HepG2 (cell line): ENCODE data around the gene TLE5. TPM values are rescaled to one million over a fixed set of nuclear protein-coding genes. Genes with fewer than 3 reads are reported as not detected.

Source experiments
- ATAC-seq: fragments of 200-7000 bp; cut with Tn5 transposase; 3 replicates; pipeline ENCODE4 v1.9.1; 2020; ENCODE audit warnings: mild to moderate bottlenecking, moderate library complexity
- BruUV-seq: library from RNA; stranded (reverse); fragments of 400-500 nt; replicated peaks from 2 replicates; lab custom pipeline; 2021; lab: Mats Ljungman, UMichigan
- CTCF ChIA-PET: fragments of 300-600 bp; formaldehyde crosslinking; extraction: SDS; loops from one replicate; lab custom pipeline; 2021; ENCODE audit warnings: low total read pairs, inconsistent platforms, low intra/inter-chr PET ratio; lab: Yijun Ruan, JAX
- POLR2A ChIA-PET: fragments of 350-600 bp; sonication (Branson Sonifier 250); formaldehyde crosslinking; loops from one replicate; lab custom pipeline; 2020; ENCODE audit warnings: antibody characterized with exemption, inconsistent platforms; lab: Yijun Ruan, JAX
- DNase-seq: peaks from one replicate; pipeline ENCODE4 v3.0.0-alpha.2; 2015; ENCODE audit warnings: low spot score
- FAIRE-seq: peaks from 3 replicates; lab custom pipeline; 2011; peaks lifted over from hg19 to GRCh38; lab: Jason Lieb, UNC
- H2AFZ ChIP-seq: one replicate; pipeline ENCODE4 v1.6.1; 2011; ENCODE audit warnings: low read length, inconsistent platforms
- H3K27ac ChIP-seq: fragments of 300-600 bp; 3 replicates; pipeline ENCODE4 v1.8.0; 2011; ENCODE audit warnings: mixed run types, mild to moderate bottlenecking, mixed read lengths, low read length, inconsistent platforms; ENCODE audit not compliant: insufficient read depth; ENCODE audit errors: extremely low read length
- H3K27me3 ChIP-seq, 2 experiments: fragments of 200-600 bp in 1 of 2; 2 replicates in 1 of 2; 3 replicates in 1 of 2; pipeline versions ENCODE4 v1.6.0 to v1.8.0; 2011; ENCODE audit warnings: low read length in 2 of 2, mild to moderate bottlenecking in 2 of 2, moderate library complexity in 2 of 2, inconsistent platforms in 1 of 2; ENCODE audit not compliant: insufficient read depth in 2 of 2, control insufficient read depth in 1 of 2
- H3K36me3 ChIP-seq, 2 experiments: fragments of 200-600 bp in 1 of 2; replicated peaks in 1 of 2; 2 replicates in 1 of 2; 3 replicates in 1 of 2; pipeline versions ENCODE4 v1.5.1 to v1.8.0; 2011; ENCODE audit warnings: low read length in 2 of 2, inconsistent platforms in 1 of 2; ENCODE audit not compliant: insufficient read depth in 2 of 2, control insufficient read depth in 1 of 2
- H3K4me1 ChIP-seq: 2 replicates; pipeline ENCODE4 v1.5.1; 2012; ENCODE audit warnings: low read length, inconsistent platforms; ENCODE audit not compliant: insufficient read depth
- H3K4me2 ChIP-seq: 2 replicates; pipeline ENCODE4 v1.6.0; 2011; ENCODE audit warnings: low read depth, low read length, inconsistent platforms
- H3K4me3 ChIP-seq, 3 experiments: fragments of 200-600 bp in 1 of 3; sonication (generic), shearing (Covaris generic) in 1 of 3; replicated peaks in 1 of 3; 2 replicates each; pipeline ENCODE4 v1.5.1; 2011 to 2016; ENCODE audit warnings: low read length in 3 of 3, inconsistent platforms in 2 of 3, low read depth in 2 of 3, mild to moderate bottlenecking in 2 of 3, control low read depth in 1 of 3, mixed read lengths in 1 of 3; ENCODE audit not compliant: insufficient read depth in 1 of 3
- H3K79me2 ChIP-seq: one replicate; pipeline ENCODE4 v1.6.1; 2011; ENCODE audit warnings: low read length, inconsistent platforms; ENCODE audit not compliant: insufficient read depth
- H3K9ac ChIP-seq: 2 replicates; pipeline ENCODE4 v1.6.0; 2011; ENCODE audit warnings: mild to moderate bottlenecking, low read depth, low read length, inconsistent platforms; ENCODE audit not compliant: insufficient read depth
- H3K9me3 ChIP-seq: 2 replicates; pipeline ENCODE4 v1.5.1; 2012; ENCODE audit warnings: mild to moderate bottlenecking, low read length
- H4K20me1 ChIP-seq: 2 replicates; pipeline ENCODE4 v1.6.0; 2011; ENCODE audit warnings: inconsistent platforms, mild to moderate bottlenecking, low read length, moderate library complexity; ENCODE audit not compliant: insufficient read depth
- ATF4 ChIP-seq, 2 experiments: fragments of 450-650 bp in 1 of 2; sonication (generic) in 1 of 2; formaldehyde crosslinking; IDR thresholded peaks; 2 replicates each; pipeline versions ENCODE4 v1.5.0 to v1.8.0; 2020 to 2022; ENCODE audit warnings: mild to moderate bottlenecking in 1 of 2, missing genetic modification reagents in 1 of 2
- DZIP1 ChIP-seq: sonication (generic); formaldehyde crosslinking; IDR thresholded peaks from 2 replicates; pipeline ENCODE4 v1.5.0; 2020; ENCODE audit warnings: mild to moderate bottlenecking, missing genetic modification reagents
- PCBP1 ChIP-seq: fragments of 200-400 bp; formaldehyde crosslinking; IDR thresholded peaks from 2 replicates; pipeline ENCODE4 v1.6.1; 2017; ENCODE audit warnings: mild to moderate bottlenecking, low read depth, low read length, borderline replicate concordance
- SP2 ChIP-seq: sonication (generic); formaldehyde crosslinking; IDR thresholded peaks from 2 replicates; pipeline ENCODE4 v1.5.1; 2020; ENCODE audit warnings: mild to moderate bottlenecking, missing genetic modification reagents
- SSRP1 ChIP-seq: IDR thresholded peaks from 2 replicates; pipeline ENCODE4 v1.6.1; 2016; ENCODE audit warnings: control low read depth
- ZBTB33 ChIP-seq: sonication (generic); formaldehyde crosslinking; IDR thresholded peaks from 2 replicates; pipeline ENCODE4 v1.4.0; 2020; ENCODE audit warnings: missing genetic modification reagents
- ZBTB38 ChIP-seq: sonication (generic); formaldehyde crosslinking; IDR thresholded peaks from 2 replicates; pipeline ENCODE4 v1.5.1; 2020; ENCODE audit warnings: mild to moderate bottlenecking, missing genetic modification reagents
- ZBTB43 ChIP-seq: sonication (generic); formaldehyde crosslinking; conservative IDR thresholded peaks from 2 replicates; pipeline ENCODE4 v1.4.0; 2020; ENCODE audit warnings: missing genetic modification reagents
- ZIK1 ChIP-seq: sonication (generic); formaldehyde crosslinking; IDR thresholded peaks from 2 replicates; pipeline ENCODE4 v1.5.0; 2020; ENCODE audit warnings: mild to moderate bottlenecking, low read depth, missing genetic modification reagents, borderline replicate concordance
- ZNF296 ChIP-seq: sonication (generic); formaldehyde crosslinking; conservative IDR thresholded peaks from 2 replicates; pipeline ENCODE4 v1.5.0; 2020; ENCODE audit warnings: mild to moderate bottlenecking, missing genetic modification reagents
- ZNF616 ChIP-seq: sonication (generic); formaldehyde crosslinking; IDR thresholded peaks from 2 replicates; pipeline ENCODE4 v1.5.0; 2020; ENCODE audit warnings: low read depth, mild to moderate bottlenecking, missing genetic modification reagents
- ZNF891 ChIP-seq: sonication (generic); formaldehyde crosslinking; IDR thresholded peaks from 2 replicates; pipeline ENCODE4 v1.5.0; 2020; ENCODE audit warnings: mild to moderate bottlenecking, missing genetic modification reagents
- WGBS: methylation state at CpG from one replicate; pipeline ENCODE4 v1.1.6; 2017; ENCODE audit warnings: low lambda C conversion rate; 5-methylcytosine and 5-hydroxymethylcytosine counted together
- in situ Hi-C: cut with HindIII; loops from 2 replicates; pipeline ENCODE4 v1.10.0; 2017; ENCODE audit warnings: low pct_unique_long_range_greater_than_20kb; ENCODE audit not compliant: extremely low pct_ligation_motif_present
- intact Hi-C: fragments of 100-400 bp; cut with micrococcal nuclease; formaldehyde crosslinking; loops from one replicate; pipeline ENCODE4 v1.10.0; 2022; ENCODE audit not compliant: unreplicated experiment
- polyA plus RNA-seq, 8 experiments: library from polyadenylated mRNA; depleted of rRNA in 3 of 8; stranded (reverse) in 7 of 8; unstranded in 1 of 8; fragments of >200 nt; fragmentation: Illumina TruSeq in 4 of 8; extraction: Trizol in 4 of 8; gene quantifications; 2 replicates each; pipeline versions ENCODE4 v1.2.1 to v1.2.3, GENCODE V29; 2011 to 2016; ENCODE audit warnings: low read depth in 4 of 8, missing spikeins in 1 of 8, mixed read lengths in 1 of 8; ENCODE audit not compliant: insufficient read depth in 1 of 8
- total RNA-seq, 5 experiments: library from RNA; depleted of rRNA; stranded (reverse); fragments of >200 nt; fragmentation: Illumina TruSeq; extraction: Trizol; gene quantifications; 2 replicates each; pipeline ENCODE4 v1.2.3, GENCODE V29; 2016; ENCODE audit warnings: low read depth in 1 of 5

The TLE5 gene
- total and polyA plus RNA-seq, 2 of the 13 experiments (the other 11 are each of a cell fraction or from before 2014, with no cell fraction given): 62.8 to 189 TPM

GRCh38 chr19:3071768-3072167 is 9.5 kb upstream of the TLE5 start (continued):
- TF ChIP-seq ZBTB43 (no peak), ZIK1 (CRISPR knock-in tag) (no peak), SSRP1 (CRISPR knock-in tag) (no peak)

GRCh38 chr19:3068071-3068470 is 5.8 kb upstream of the TLE5 start:
- CTCF ChIA-PET: no interaction called here
- Histone ChIP-seq H4K20me1 (no peaks in the 10 kb centered on the region), H2AFZ (no peak overlapping the region), H3K4me1 (peaks cover 65% of the 10 kb centered on the region), H3K36me3 (no peaks in the 10 kb centered on the region), H3K4me2 (0 out of 2 replicates have a peak overlapping the region, but pooled peaks have one; percentile 12), H3K79me2 (no peaks in the 10 kb centered on the region), H3K4me3 (no peak overlapping the region), H3K9ac (no peak overlapping the region), H3K27ac (no peak overlapping the region), H3K27me3 (no peaks in the 10 kb centered on the region), H3K9me3 (no peaks in the 10 kb centered on the region)
- ATAC-seq (no peak), DNase-seq (no peak), FAIRE-seq (no peak)
- WGBS: 22% methylated on average over 4 of the region's 21 CpGs
- intact Hi-C loops: no loop called here
- POLR2A ChIA-PET: no interaction called here
- in situ Hi-C loops: no loop called here
- BruUV-seq: no TSS peak
- TF ChIP-seq ZNF296 (CRISPR knock-in tag) (no peak), PCBP1 (no peak), ZNF891 (CRISPR knock-in tag) (0 out of 2 replicates have a peak, but pooled peaks have one; percentile 18), ZNF616 (CRISPR knock-in tag) (no peak), DZIP1 (peak; percentile 51; the same call in 1 of the 2 replicates), SP2 (CRISPR knock-in tag) (no peak), ATF4 (CRISPR knock-in tag; IDR thresholded peaks at IDR 0.05) (no peak), ZBTB33 (peak; percentile 96), ZBTB38 (0 out of 2 replicates have a peak, but pooled peaks have one; percentile 17)
